HEK293T (cell line): ENCODE measurements around the gene BNC1.

Experiments used
- BHLHE40 ChIP-seq: fragments of 450-650 bp; IDR thresholded peaks from 2 replicates; pipeline ENCODE4 v1.6.1; 2016; ENCODE audit warnings: mild to moderate bottlenecking, moderate library complexity, borderline replicate concordance
- ELF4 ChIP-seq: fragments of 450-650 bp; IDR thresholded peaks from 2 replicates; pipeline ENCODE4 v1.6.1; 2017; ENCODE audit warnings: antibody characterized with exemption
- FOXA1 ChIP-seq: fragments of 450-650 bp; IDR thresholded peaks from 2 replicates; pipeline ENCODE4 v1.6.1; 2016; ENCODE audit warnings: mild to moderate bottlenecking
- FOXK2 ChIP-seq: fragments of 450-650 bp; IDR thresholded peaks from 2 replicates; pipeline ENCODE4 v1.6.1; 2016; ENCODE audit warnings: mild to moderate bottlenecking
- L3MBTL2 ChIP-seq: fragments of 450-650 bp; conservative IDR thresholded peaks from 2 replicates; pipeline ENCODE4 v1.6.1; 2016; ENCODE audit warnings: mild to moderate bottlenecking
- LEF1 ChIP-seq: fragments of 450-650 bp; IDR thresholded peaks from 2 replicates; pipeline ENCODE4 v1.6.1; 2017; ENCODE audit warnings: mild to moderate bottlenecking, borderline replicate concordance
- NFRKB ChIP-seq: fragments of 450-650 bp; IDR thresholded peaks from 2 replicates; pipeline ENCODE4 v1.6.1; 2016; ENCODE audit warnings: mild to moderate bottlenecking, moderate library complexity
- PKNOX1 ChIP-seq: fragments of 450-650 bp; IDR thresholded peaks from 2 replicates; pipeline ENCODE4 v1.6.1; 2016
- SP1 ChIP-seq: fragments of 450-650 bp; IDR thresholded peaks from 2 replicates; pipeline ENCODE4 v1.6.1; 2017
- TARDBP ChIP-seq: fragments of 450-650 bp; IDR thresholded peaks from 2 replicates; pipeline ENCODE4 v1.6.1; 2016

- TF ChIP-seq BHLHE40 (no peak), TARDBP (no peak), FOXA1 (no peak), LEF1 (no peak), FOXK2 (no peak), PKNOX1 (no peak), SP1 (no peak), NFRKB (no peak), ELF4 (no peak), L3MBTL2 (no peak)
These were observed 24.2 kb upstream of the BNC1 start for GRCh38 chr15:83308671-83309070.
